COR-L47 (cell line): ENCODE measurements around the gene GABRD.

Source experiments
- DNase-seq: peaks from one replicate; lab custom pipeline; 2025; lab: John Stamatoyannopoulos, UW

The GABRD gene

GRCh38 chr1:2018217-2019171 lies 651 bp upstream of the GABRD start:
- no peak for DNase-seq

- DNase-seq: no peak
Measured at GRCh38 chr1:2019571-2020309, 595 bp downstream of the GABRD start.

GRCh38 chr1:2020310-2020655 lies 1.1 kb downstream of the GABRD start:
- DNase-seq: no peak

- DNase-seq: no peak
Measured at GRCh38 chr1:2021550-2021949, 2.4 kb downstream of the GABRD start.

- DNase-seq: no peak
Measured at GRCh38 chr1:2022063-2022770, 3.1 kb downstream of the GABRD start.

- no peak for DNase-seq
Measured at GRCh38 chr1:2023187-2023586, 4.0 kb downstream of the GABRD start.

- DNase-seq: no peak
Measured at GRCh38 chr1:2024451-2024850, 5.3 kb downstream of the GABRD start.

GRCh38 chr1:2024887-2025286 lies 5.7 kb downstream of the GABRD start:
- no peak for DNase-seq

- DNase-seq: no peak
Measured at GRCh38 chr1:2025491-2025981, 6.4 kb downstream of the GABRD start.

GRCh38 chr1:2027961-2028583 lies 8.9 kb downstream of the GABRD start:
- DNase-seq: no peak

GRCh38 chr1:2028870-2029560 lies 9.9 kb downstream of the GABRD start:
- no peak for DNase-seq

- no peak for DNase-seq
Measured at GRCh38 chr1:2029561-2029960, 10.4 kb downstream of the GABRD start.

- no peak for DNase-seq
Measured at GRCh38 chr1:2030076-2030871, 11.1 kb downstream of the GABRD start.

GRCh38 chr1:2031546-2032540 lies 12.7 kb downstream of the GABRD start:
- DNase-seq: no peak

GRCh38 chr1:2032737-2033136 lies 13.6 kb downstream of the GABRD start:
- no peak for DNase-seq

- DNase-seq: no peak
Measured at GRCh38 chr1:2033165-2033564, 14.0 kb downstream of the GABRD start.

GRCh38 chr1:2036287-2036686 lies 17.1 kb downstream of the GABRD start:
- DNase-seq: no peak

- no peak for DNase-seq
Measured at GRCh38 chr1:2037314-2037979, 18.3 kb downstream of the GABRD start.

GRCh38 chr1:2038229-2038628 lies 19.1 kb downstream of the GABRD start:
- DNase-seq: no peak
